DMS 273 (cell line): ENCODE data around the gene FHIT.

Experiments used
- DNase-seq: peaks from one replicate; lab custom pipeline; 2025; ENCODE audit not compliant: unreplicated experiment; lab: John Stamatoyannopoulos, UW

FHIT gene

GRCh38 chr3:60652829-60653228, 598.4 kb downstream of the FHIT start:
- no peak for DNase-seq

DNA sequence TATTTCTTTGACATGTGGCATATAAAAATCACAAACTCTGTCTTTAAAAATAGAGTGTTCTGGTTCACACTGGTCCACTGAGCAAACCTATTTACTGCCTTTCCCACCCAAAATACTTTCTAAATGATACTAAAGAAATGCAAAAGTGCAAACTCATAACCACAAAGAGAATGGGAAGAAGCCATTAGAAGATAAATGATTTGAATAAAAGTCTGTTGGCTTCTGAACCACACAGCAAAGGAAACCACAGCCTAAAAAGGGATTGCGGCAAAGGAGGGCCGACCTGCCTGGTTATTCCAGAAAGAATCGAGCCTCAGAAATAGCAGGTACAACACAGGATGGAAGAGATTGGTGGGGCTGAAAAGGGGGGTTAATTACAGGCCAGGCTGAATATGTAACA, 599.5 kb downstream of the FHIT start:
- no peak for DNase-seq

GRCh38 chr3:60650171-60650570, 601.1 kb downstream of the FHIT start:
- no peak for DNase-seq

DNA sequence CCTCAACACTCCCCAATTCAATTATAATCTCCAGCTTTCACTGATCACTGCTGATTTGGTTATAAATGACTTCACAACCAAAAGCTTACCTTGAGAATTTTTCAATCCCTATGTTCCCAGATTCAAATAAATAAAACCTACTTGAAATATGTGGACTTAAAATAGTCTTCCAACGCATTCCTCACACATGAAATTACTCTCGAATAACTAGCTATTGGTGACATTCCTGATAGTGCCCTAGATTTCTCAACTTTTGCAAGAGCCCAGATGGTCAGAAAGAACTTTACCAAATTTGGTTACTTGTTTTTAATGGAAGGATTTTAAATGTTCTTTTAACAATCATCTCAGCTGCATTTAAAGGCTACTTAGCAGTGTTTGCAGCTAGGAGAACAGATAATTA, 605.5 kb downstream of the FHIT start:
- no peak for DNase-seq

DNA sequence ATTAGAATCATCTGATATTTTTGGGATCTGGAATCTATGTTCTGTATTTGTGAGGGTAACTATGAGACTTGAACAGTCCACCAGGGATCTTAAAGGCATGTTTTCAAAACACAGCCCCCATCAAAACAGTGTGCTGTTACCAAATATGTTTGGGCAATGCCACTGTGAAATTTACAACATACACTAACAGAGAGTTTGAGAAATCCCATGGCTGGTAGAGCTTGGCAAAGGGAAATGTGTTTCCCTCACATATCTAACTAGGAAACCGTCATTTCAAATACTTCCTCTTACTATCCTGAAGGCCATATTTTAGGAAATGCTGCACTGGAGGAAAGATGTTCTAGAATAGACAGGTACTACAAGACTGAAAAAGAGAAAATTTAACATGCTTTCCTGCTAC, 607.4 kb downstream of the FHIT start:
- no peak for DNase-seq

DNA sequence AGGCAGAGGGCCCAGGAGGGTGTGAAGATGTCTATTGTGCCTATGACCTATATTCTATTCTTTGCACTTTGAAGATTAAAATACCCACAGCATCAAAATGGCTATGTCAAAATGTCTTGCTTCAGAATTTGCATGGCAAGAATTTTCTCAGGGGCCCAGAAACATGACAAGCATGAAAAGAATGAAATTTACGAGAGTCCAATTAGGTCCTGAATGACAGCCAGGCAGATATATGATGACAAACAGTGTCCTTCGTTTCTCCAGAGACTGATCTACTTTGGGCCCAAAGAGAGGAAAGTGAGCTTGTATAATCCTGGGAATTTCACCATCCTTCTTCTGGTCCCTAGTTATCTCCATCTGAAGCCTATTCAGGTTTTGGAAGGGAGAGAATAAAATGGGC, 609.9 kb downstream of the FHIT start:
- no peak for DNase-seq

DNA sequence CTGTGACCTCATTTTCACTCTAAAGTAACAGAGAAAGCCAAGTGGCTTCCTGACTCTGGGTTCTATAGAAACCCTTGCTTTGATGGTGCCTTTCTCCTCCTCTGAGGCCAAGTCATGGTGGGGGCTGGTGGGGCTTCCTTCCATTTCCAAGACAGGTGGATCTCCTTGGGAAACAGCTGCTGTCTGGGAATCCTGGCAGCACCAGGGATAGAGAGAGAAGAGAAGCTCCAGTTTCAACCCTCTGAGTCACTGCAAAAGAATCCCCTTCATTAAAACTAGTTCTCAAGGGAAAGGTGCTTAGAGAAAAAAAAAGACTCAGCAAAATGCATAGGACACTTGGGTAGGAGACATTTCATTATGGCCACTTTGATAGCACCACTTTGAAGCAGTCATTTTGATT, 614.4 kb downstream of the FHIT start:
- peak; percentile 24 for DNase-seq

DNA sequence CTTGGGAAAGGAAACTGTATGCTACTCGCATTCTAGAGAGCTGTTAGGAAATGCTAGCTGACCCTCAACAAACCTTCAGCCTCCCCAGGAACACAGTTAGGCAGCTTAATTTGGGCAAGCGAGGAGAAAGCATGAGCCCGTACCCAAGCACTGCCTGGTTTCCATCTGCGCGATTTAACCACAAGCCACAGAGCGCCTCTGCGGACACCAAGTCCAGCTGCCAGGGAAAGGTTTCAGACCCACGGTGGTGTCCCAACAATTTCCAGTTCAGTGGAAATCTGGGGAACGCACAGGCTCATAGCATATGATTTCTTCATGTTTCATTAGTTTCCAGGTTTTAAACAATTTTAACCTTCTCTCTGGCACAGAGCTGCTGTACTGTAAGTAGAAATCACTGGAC, 617.6 kb downstream of the FHIT start:
- no peak for DNase-seq

DNA sequence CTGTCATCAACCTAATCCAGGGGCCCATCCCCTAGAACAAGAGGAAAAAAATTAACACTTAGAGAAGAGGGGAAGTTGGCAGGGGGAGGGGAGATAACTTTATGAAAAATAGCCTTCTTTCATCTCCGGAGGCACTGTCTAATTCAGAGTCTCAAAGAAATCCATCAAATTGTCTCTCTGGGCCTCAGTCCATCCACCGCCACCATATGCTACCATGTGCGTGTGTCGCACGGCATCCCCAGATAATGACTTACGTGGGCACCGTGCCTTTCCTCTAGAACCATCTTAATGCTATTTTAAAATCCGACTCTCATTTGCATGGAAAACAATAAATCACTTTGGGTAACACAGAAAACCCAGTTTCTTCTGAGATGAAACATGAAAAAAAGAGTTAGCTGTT, 619.7 kb downstream of the FHIT start:
- DNase-seq, result no peak

GRCh38 chr3:60630953-60631352, 620.3 kb downstream of the FHIT start:
- DNase-seq, result no peak

DNA sequence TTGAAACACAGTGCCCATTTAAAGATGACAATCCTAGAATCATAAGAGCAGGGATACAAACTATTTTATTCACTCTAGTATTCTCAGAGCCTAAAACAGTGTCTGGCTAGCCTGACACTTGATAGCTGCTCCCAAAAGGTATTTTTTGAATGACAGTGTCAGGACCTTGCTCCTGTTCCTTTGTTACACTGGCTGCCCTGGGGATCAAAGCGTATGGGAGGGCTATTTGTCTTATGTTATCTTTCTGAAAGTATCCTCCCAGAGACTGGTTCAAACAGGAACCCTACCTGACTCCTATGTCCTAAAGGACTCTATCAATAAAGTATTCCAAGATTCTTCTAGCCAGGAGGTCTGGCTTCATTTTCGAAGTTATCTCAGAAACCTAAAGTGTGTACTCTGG, 621.4 kb downstream of the FHIT start:
- DNase-seq, result no peak

GRCh38 chr3:60622349-60622748, 628.9 kb downstream of the FHIT start:
- DNase-seq, result no peak

DNA sequence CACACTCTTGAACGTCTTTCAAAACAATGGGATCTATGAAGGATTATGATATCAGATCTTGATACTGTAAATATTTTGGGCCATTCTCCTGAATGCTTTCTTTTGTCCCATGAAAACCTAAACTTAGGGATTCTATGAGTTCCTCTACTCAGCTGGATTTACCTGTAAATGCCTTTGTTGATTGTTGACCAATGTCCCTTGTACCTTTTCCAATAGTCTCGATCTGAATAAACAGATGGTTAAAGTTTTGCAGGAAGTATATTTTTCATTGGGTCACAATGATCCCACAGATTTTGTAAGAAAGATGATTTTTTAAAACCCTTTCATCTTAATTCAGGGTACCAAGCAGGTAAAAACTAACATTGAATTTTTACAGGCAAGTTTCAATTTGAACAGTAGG, 634.1 kb downstream of the FHIT start:
- no peak for DNase-seq

DNA sequence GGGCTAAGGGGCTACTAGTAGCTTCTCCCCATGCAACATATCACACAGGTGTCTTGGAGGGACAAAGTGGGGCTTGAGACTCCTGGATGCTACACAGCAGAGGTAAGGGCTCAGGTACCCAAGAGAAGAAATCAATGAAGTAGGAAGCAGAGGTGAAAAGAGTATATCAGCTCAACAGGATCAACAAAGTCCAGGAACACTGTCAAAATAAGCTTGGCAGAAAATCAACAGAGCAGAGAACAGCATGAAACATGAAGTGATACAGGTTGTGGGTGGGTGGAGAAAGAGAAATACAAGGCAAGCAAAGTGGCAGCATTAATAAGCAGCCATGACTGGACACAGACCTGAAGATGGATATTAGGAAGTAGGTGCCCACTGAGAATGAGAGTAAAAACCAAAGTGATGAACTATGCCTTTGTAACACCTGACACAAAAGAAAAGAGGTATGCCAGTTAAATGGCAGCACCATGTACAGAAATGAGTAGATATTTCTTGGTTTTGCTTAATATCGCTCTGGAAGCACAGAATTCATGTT, 637.4 kb downstream of the FHIT start:
- DNase-seq, result no peak

GRCh38 chr3:60610441-60611112, 640.7 kb downstream of the FHIT start:
- peak; percentile 19 for DNase-seq

DNA sequence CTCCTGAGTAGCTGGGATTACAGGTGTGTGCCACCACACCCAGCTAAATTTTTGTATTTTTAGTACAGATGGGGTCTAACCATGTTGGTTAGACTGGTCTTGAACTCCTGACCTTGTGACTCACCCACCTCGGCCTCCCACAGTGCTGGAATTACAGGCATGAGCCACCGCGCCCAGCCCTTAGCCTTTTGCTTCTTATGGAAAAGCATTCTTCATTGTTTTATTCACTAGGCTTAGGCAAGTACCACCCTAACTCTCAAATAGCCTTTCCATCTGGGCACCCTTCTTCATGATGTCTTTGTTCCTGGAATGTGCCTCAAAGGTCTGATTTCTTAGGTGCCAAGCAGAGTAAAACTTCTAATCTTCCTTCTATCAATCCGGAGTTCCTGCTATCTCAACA, 641.8 kb downstream of the FHIT start:
- DNase-seq, result no peak

DNA sequence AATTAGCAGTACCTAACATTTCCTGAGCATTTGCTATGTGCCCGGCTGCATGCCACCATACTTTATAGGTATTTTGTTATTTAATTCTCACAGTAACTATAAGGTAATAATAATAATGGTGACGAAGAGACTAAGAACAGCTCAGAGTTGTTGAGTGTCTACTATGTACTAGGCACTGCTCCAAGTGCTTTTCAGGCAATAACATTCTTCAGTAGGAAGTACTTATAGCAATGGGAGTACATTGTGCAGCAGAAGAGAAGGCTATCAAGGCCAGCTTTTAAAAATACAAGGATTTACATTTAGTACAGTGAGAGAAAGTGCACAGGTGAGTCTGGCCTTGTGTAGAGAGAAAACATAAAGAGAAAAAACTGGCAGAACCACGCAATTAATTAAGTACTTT, 647.4 kb downstream of the FHIT start:
- DNase-seq, result no peak

DNA sequence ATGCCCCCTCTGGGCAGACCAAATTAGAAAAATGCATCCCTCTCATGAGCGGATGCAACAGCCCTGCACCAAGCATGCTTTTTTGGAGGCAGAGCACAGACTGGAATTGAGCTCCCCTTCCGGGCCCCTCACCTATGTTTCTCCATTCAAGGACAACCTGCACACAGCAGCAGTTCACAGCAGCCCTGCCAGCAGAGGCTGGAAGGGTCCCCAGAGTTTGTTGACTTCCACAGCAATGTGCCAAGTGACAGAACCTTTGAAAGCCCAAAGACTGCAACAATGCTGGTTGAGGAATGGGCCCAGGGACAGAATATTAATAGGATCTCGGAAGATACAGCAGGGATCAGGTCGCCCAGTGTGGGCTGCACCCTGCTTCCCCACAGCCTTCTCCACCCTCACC, 650.4 kb downstream of the FHIT start:
- DNase-seq, result no peak

DNA sequence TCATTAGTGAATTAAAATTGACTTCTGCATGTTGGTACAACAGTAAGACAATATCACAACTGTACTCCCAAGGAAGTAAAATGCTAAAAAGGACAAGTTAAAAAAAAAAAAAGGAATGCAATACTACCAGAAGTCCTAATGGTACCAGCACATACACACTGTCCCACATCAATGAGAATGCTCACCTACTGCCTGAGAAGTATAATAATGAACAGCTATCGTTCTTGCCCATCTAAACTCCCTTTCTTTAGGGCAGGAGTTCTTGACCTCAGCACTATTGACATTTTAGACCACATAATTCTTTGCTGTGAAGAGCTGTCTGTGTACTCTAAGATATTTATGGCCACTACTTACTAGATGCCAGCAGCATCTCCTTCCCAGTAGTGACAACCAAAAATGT, 651.7 kb downstream of the FHIT start:
- no peak for DNase-seq

- DNase-seq, result no peak
Observed at GRCh38 chr3:60598671-60599070, 652.6 kb downstream of the FHIT start.

DNA sequence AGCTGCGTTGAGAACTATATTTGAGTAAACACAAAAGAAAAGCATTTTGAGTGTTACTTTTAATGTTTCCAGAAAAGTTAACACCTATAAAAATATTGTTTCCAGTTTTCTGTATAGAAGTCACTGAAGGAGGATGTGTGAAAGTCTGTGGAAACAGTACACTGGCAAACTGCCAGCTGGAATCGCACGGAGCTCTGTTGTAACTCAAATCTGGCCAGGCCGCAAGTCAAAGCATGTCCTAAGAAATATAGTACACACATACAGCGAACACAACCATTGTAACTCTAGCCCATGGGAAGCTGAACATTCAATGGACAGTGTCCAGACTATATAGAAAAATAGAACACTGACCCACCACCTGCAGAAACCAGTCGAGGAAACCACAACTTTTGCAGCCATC, 657.2 kb downstream of the FHIT start:
- DNase-seq, result peak; percentile 7

DNA sequence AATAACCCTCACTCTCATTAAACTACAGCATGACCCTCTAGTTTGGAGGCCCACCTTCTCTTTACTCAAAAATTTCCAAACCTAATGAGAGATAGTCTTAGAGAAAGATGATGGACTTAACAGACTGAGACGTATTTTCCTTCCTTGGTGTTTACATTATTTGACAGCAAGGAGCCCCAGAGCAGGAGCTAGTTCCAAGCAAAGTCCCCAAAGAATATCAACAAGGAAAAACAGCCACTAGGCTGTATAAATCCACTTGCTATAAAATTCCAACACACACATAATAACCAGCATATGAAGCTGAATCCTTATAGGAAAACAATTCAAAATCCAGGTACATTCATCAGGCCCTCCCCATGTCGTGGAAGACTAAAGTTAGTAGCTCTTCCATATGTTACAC, 660.0 kb downstream of the FHIT start:
- DNase-seq, result no peak

DNA sequence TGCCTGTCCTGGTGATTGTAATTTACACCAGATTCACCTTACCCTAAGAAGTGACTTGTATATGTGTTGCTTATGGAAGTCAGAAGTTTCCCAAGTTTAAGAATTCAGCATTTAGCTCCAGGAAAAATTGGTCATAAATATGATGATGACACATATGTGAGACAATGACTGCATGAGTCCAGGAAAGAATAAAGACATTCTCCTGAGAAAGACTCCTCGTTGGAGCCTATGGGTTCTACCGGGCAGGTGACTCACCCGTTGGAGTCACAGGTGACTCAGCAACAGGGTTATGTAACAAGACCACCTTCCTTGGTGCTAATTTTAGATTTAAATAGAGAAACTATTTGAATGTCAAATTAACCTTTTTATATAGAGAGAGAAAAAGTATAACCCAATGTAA, 662.4 kb downstream of the FHIT start:
- no peak for DNase-seq
